Measurements from ENCODE around the gene PPFIBP1.

PPFIBP1 gene

GRCh38 chr12:27571463-27571862 is 47.5 kb downstream of the PPFIBP1 start:
- H3K9me3 ChIP-seq (replicated peaks; ENCODE audit: insufficient read depth, low read length), result no peaks in the 10 kb centered on the region
- no peaks in the 10 kb centered on the region for H4K20me1 ChIP-seq (ENCODE audit: insufficient read depth, low read length)
- no peak overlapping the region for H2AFZ ChIP-seq (ENCODE audit: low read length)
- H3K9ac ChIP-seq (ENCODE audit: low read length), result no peak overlapping the region
- H3F3A ChIP-seq (ENCODE audit: insufficient read depth, low read length), result no peaks in the 10 kb centered on the region
- H3K4me3 ChIP-seq (ENCODE audit: low read length), result no peak overlapping the region
- H3K27ac ChIP-seq (ENCODE audit: low read length), result no peak overlapping the region
- no peak overlapping the region for H3K4me2 ChIP-seq (ENCODE audit: low read depth, low read length)
- H3K4me1 ChIP-seq (ENCODE audit: low read length), result no peaks in the 10 kb centered on the region; the same call in 1 of the 2 replicates
- no peaks in the 10 kb centered on the region for H3K36me3 ChIP-seq (replicated peaks; ENCODE audit: insufficient read depth, low read length)
- H3K27me3 ChIP-seq (replicated peaks; ENCODE audit: insufficient read depth, low read length), result no peaks in the 10 kb centered on the region
- TF ChIP-seq EZH2 (optimal IDR thresholded peaks at IDR 0.05; ENCODE audit: low read depth, low read length), result no peak
- TF ChIP-seq CTCF (IDR thresholded peaks at IDR 0.05; ENCODE audit: low read length), result no peak
- TF ChIP-seq EZH2phosphoT487 (IDR thresholded peaks at IDR 0.05; ENCODE audit: low read length), result no peak
- H3K9me2 ChIP-seq (replicated peaks; ENCODE audit: insufficient read depth, low read length), result no peaks in the 10 kb centered on the region
- no peaks in the 10 kb centered on the region for H3K79me2 ChIP-seq (ENCODE audit: low read length)
- DNase-seq, result no peak

GRCh38 chr12:27572486-27573255 is 48.7 kb downstream of the PPFIBP1 start:
- Histone ChIP-seq H2AFZ (ENCODE audit: low read length) (no peak overlapping the region), H3K9me3 (replicated peaks; ENCODE audit: insufficient read depth, low read length) (no peaks in the 10 kb centered on the region), H3K36me3 (replicated peaks; ENCODE audit: insufficient read depth, low read length) (no peaks in the 10 kb centered on the region), H3K4me2 (ENCODE audit: low read depth, low read length) (no peak overlapping the region), H3K79me2 (ENCODE audit: low read length) (no peaks in the 10 kb centered on the region), H3K9ac (ENCODE audit: low read length) (no peak overlapping the region), H4K20me1 (ENCODE audit: insufficient read depth, low read length) (no peaks in the 10 kb centered on the region), H3K4me1 (ENCODE audit: low read length) (no peaks in the 10 kb centered on the region; the same call in 1 of the 2 replicates), H3K4me3 (ENCODE audit: low read length) (no peak overlapping the region), H3K27ac (ENCODE audit: low read length) (no peak overlapping the region), H3K9me2 (replicated peaks; ENCODE audit: insufficient read depth, low read length) (no peaks in the 10 kb centered on the region), H3K27me3 (replicated peaks; ENCODE audit: insufficient read depth, low read length) (no peaks in the 10 kb centered on the region), H3F3A (ENCODE audit: insufficient read depth, low read length) (no peaks in the 10 kb centered on the region)
- no peak for DNase-seq
- TF ChIP-seq CTCF (IDR thresholded peaks at IDR 0.05; ENCODE audit: low read length), result no peak
- no peak for TF ChIP-seq EZH2 (optimal IDR thresholded peaks at IDR 0.05; ENCODE audit: low read depth, low read length)
- TF ChIP-seq EZH2phosphoT487 (IDR thresholded peaks at IDR 0.05; ENCODE audit: low read length), result no peak

- H2AFZ ChIP-seq (ENCODE audit: low read length), result no peak overlapping the region
- no peaks in the 10 kb centered on the region for H4K20me1 ChIP-seq (ENCODE audit: insufficient read depth, low read length)
- no peak overlapping the region for H3K4me2 ChIP-seq (ENCODE audit: low read depth, low read length)
- no peak overlapping the region for H3K9ac ChIP-seq (ENCODE audit: low read length)
- no peaks in the 10 kb centered on the region; the same call in 1 of the 2 replicates for H3K4me1 ChIP-seq (ENCODE audit: low read length)
- H3K9me2 ChIP-seq (replicated peaks; ENCODE audit: insufficient read depth, low read length), result no peaks in the 10 kb centered on the region
- H3K79me2 ChIP-seq (ENCODE audit: low read length), result no peaks in the 10 kb centered on the region
- H3K36me3 ChIP-seq (replicated peaks; ENCODE audit: insufficient read depth, low read length), result no peaks in the 10 kb centered on the region
- DNase-seq, result no peak
- no peaks in the 10 kb centered on the region for H3F3A ChIP-seq (ENCODE audit: insufficient read depth, low read length)
- H3K9me3 ChIP-seq (replicated peaks; ENCODE audit: insufficient read depth, low read length), result no peaks in the 10 kb centered on the region
- no peak overlapping the region for H3K4me3 ChIP-seq (ENCODE audit: low read length)
- no peaks in the 10 kb centered on the region for H3K27me3 ChIP-seq (replicated peaks; ENCODE audit: insufficient read depth, low read length)
- TF ChIP-seq EZH2 (optimal IDR thresholded peaks at IDR 0.05; ENCODE audit: low read depth, low read length), result no peak
- H3K27ac ChIP-seq (ENCODE audit: low read length), result no peak overlapping the region
Measured at GRCh38 chr12:27573972-27574371, 50.0 kb downstream of the PPFIBP1 start.

Measured in MM.1S (cell line).